Mammary epithelial cell (primary cell): ENCODE measurements around the gene GNB4.

Experiments
- CTCF ChIP-seq, 2 donors: IDR thresholded peaks in 1 of 2; conservative IDR thresholded peaks in 1 of 2; 2 replicates each; pipeline ENCODE4 v1.5.1; 2011 to 2012; ENCODE audit warnings: inconsistent platforms in 2 of 2, low read length in 2 of 2, mild to moderate bottlenecking in 2 of 2, control low read depth in 1 of 2, low read depth in 1 of 2; ENCODE audit not compliant: insufficient read depth in 1 of 2; ENCODE audit errors: extremely low read depth in 1 of 2
- EZH2 ChIP-seq: IDR thresholded peaks from 2 replicates; pipeline ENCODE4 v1.6.1; 2012; ENCODE audit warnings: low read length, inconsistent platforms, borderline replicate concordance

DNA sequence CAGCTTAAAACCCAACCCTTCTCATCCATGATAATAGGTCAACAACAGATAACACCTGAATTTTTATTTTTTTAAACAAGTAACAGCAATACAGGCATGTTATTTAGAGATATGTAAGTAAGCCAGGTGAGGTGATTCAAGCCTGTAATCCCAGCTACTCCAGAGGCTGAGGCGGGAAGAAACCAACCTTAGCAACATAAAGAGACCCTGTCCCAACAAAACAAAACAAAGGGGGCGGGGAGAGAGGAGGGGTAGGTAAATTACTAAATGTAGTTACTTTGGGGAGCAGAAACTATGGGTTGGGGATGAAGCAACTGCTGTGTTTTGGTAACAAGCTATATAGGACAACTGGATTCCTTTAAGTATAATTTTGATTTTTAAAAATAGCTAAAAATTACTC lies 47.0 kb downstream of the GNB4 start:
- no peak for TF ChIP-seq CTCF (conservative IDR thresholded peaks at IDR 0.05 in 1 of 2, IDR thresholded peaks at IDR 0.05 in 1 of 2; ENCODE audit: extremely low read depth in 1 of 2, insufficient read depth in 1 of 2, low read depth in 1 of 2, low read length in 2 of 2)
- no peak for TF ChIP-seq EZH2
